Endothelial cell of umbilical vein (primary cell): ENCODE results near the gene ACR. TPM values are rescaled to one million over a fixed set of nuclear protein-coding genes. Genes with fewer than 3 reads are reported as not detected.
A peak's percentile ranks its signal among the peaks of the same experiment; 100 is the strongest.

Experiments
- BruUV-seq: library from RNA; stranded (reverse); fragments of 400-500 nt; replicated peaks from 2 replicates; lab custom pipeline; 2021; lab: Mats Ljungman, UMichigan
- CTCF ChIA-PET: fragments of 300-600, 350-600 bp; sonication (Branson Sonifier 250); formaldehyde crosslinking; loops from one replicate; lab custom pipeline; 2021; ENCODE audit warnings: antibody characterized with exemption, inconsistent platforms; lab: Charles Lee
- POLR2A ChIA-PET: fragments of 300-600, 350-600 bp; sonication (Branson Sonifier 250); formaldehyde crosslinking; loops from one replicate; lab custom pipeline; 2021; ENCODE audit warnings: antibody characterized with exemption, inconsistent platforms; lab: Charles Lee
- DNase-seq: peaks from one replicate; pipeline ENCODE4 v3.0.0-alpha.2; 2011; ENCODE audit warnings: low read depth, low spot score
- FAIRE-seq: peaks from 2 replicates; lab custom pipeline; 2011; peaks lifted over from hg19 to GRCh38; lab: Jason Lieb, UNC
- H2AFZ ChIP-seq: 2 replicates; pipeline ENCODE4 v1.6.0; 2012; ENCODE audit warnings: low read depth, low read length, control low read depth, inconsistent platforms
- H3K27ac ChIP-seq: 2 replicates; pipeline ENCODE4 v1.5.1; 2011; ENCODE audit warnings: low read depth, mild to moderate bottlenecking, control low read depth, low read length, moderate library complexity; ENCODE audit not compliant: insufficient read depth
- H3K27me3 ChIP-seq, 2 experiments: 2 replicates each; pipeline versions ENCODE4 v1.6.0 to v1.6.1; 2011; ENCODE audit warnings: low read length in 2 of 2, mixed read lengths in 1 of 2; ENCODE audit not compliant: control insufficient read depth in 2 of 2, insufficient read depth in 2 of 2
- H3K36me3 ChIP-seq, 2 experiments: 2 replicates in 1 of 2; 3 replicates in 1 of 2; pipeline ENCODE4 v1.5.1; 2011; ENCODE audit warnings: low read length in 2 of 2, mild to moderate bottlenecking in 1 of 2, moderate library complexity in 1 of 2; ENCODE audit not compliant: control insufficient read depth in 2 of 2, insufficient read depth in 2 of 2; ENCODE audit errors: extremely low read depth in 1 of 2
- H3K4me1 ChIP-seq: 3 replicates; pipeline ENCODE4 v1.5.1; 2011; ENCODE audit warnings: mild to moderate bottlenecking, low read length; ENCODE audit not compliant: control insufficient read depth, insufficient read depth; ENCODE audit errors: extremely low read depth
- H3K4me2 ChIP-seq: 2 replicates; pipeline ENCODE4 v1.6.1; 2011; ENCODE audit warnings: low read length, control low read depth, mixed read lengths; ENCODE audit not compliant: insufficient read depth
- H3K4me3 ChIP-seq, 3 experiments: fragments of 200-600 bp in 1 of 3; sonication (generic), shearing (Covaris generic) in 1 of 3; replicated peaks in 1 of 3; 2 replicates each; pipeline ENCODE4 v1.5.1; 2011 to 2016; ENCODE audit warnings: control low read depth in 3 of 3, low read length in 3 of 3, mild to moderate bottlenecking in 2 of 3, inconsistent platforms in 1 of 3, low read depth in 1 of 3, moderate library complexity in 1 of 3; ENCODE audit not compliant: insufficient read depth in 1 of 3
- H3K79me2 ChIP-seq: 2 replicates; pipeline ENCODE4 v1.6.0; 2012; ENCODE audit warnings: low read length, inconsistent platforms; ENCODE audit not compliant: control insufficient read depth, insufficient read depth
- H3K9ac ChIP-seq: replicated peaks from 2 replicates; pipeline ENCODE3; 2011; ENCODE audit warnings: low read length, control low read depth; ENCODE audit not compliant: insufficient read depth; ENCODE audit errors: extremely low read depth
- H3K9me1 ChIP-seq: replicated peaks from 3 replicates; pipeline ENCODE4 v1.6.0; 2011; ENCODE audit warnings: mild to moderate bottlenecking, low read length; ENCODE audit not compliant: control insufficient read depth, insufficient read depth; ENCODE audit errors: extremely low read depth
- H3K9me3 ChIP-seq: replicated peaks from 2 replicates; pipeline ENCODE4 v1.5.1; 2012; ENCODE audit warnings: low read length, inconsistent platforms; ENCODE audit not compliant: control insufficient read depth, insufficient read depth
- H4K20me1 ChIP-seq: replicated peaks from 2 replicates; pipeline ENCODE3; 2011; ENCODE audit warnings: mild to moderate bottlenecking, low read length; ENCODE audit not compliant: control insufficient read depth, insufficient read depth; ENCODE audit errors: extremely low read depth
- CTCF ChIP-seq, 2 donors: IDR thresholded peaks; 1 replicate in 1 of 2; 2 replicates in 1 of 2; pipeline ENCODE4 v1.5.1; 2011; ENCODE audit warnings: low read length in 2 of 2, mild to moderate bottlenecking in 2 of 2, moderate library complexity in 2 of 2, control low read depth in 1 of 2, inconsistent platforms in 1 of 2, low read depth in 1 of 2; ENCODE audit not compliant: insufficient read depth in 1 of 2; ENCODE audit errors: extremely low read depth in 1 of 2
- FOS ChIP-seq: IDR thresholded peaks from 2 replicates; pipeline ENCODE4 v1.6.1; 2011; ENCODE audit warnings: mild to moderate bottlenecking, low read length, moderate library complexity, borderline replicate concordance; ENCODE audit not compliant: insufficient read depth
- GATA2 ChIP-seq: IDR thresholded peaks from 2 replicates; pipeline ENCODE4 v1.7.0; 2011; ENCODE audit warnings: low read depth, mild to moderate bottlenecking, moderate library complexity, mixed read lengths, low read length; ENCODE audit not compliant: insufficient read length, insufficient read depth
- MAX ChIP-seq: IDR thresholded peaks from 2 replicates; pipeline ENCODE4 v1.6.1; 2011; ENCODE audit not compliant: insufficient read depth, insufficient read length
- MYC ChIP-seq: IDR thresholded peaks from one replicate; pipeline ENCODE4 v1.6.1; 2011; ENCODE audit warnings: mild to moderate bottlenecking, low read depth, low read length
- POLR2A ChIP-seq: IDR thresholded peaks from 2 replicates; pipeline ENCODE4 v1.6.1; 2012; ENCODE audit warnings: low read depth, mild to moderate bottlenecking, control low read depth, low read length
- dilution Hi-C: fragments of 300-500 bp; cut with MboI; formaldehyde crosslinking; loops from one replicate; pipeline ENCODE4 v1.15.0; 2019; ENCODE audit warnings: low sequenced_read_pairs; ENCODE audit not compliant: extremely low pct_ligation_motif_present
- intact Hi-C: fragments of 100-400 bp; cut with micrococcal nuclease; formaldehyde crosslinking; loops from one replicate; pipeline ENCODE4 v1.10.0; 2022
- polyA plus RNA-seq, 4 experiments: library from polyadenylated mRNA; depleted of rRNA in 3 of 4; stranded (reverse) in 3 of 4; unstranded in 1 of 4; fragments of >200 nt; gene quantifications; 2 replicates each; pipeline versions ENCODE4 v1.2.1 to v1.2.3, GENCODE V29; 2011 to 2012; ENCODE audit warnings: missing spikeins in 1 of 4
- total RNA-seq: library from RNA; stranded (reverse); gene quantifications from 2 replicates; pipeline ENCODE4 v1.2.3, GENCODE V29; 2021

The ACR gene
- total and polyA plus RNA-seq, 2 donors (not counting 3 experiments of a cell fraction or from before 2014, with no cell fraction given): 0.91 to 4.1 TPM

- no peak overlapping the region for H3K4me3 ChIP-seq
- no TSS peak for BruUV-seq
- H3K36me3 ChIP-seq: peaks cover 33 to 78% of the 10 kb centered on the region in 2 experiments
- no peaks in the 10 kb centered on the region for H4K20me1 ChIP-seq
- FAIRE-seq: no peak
- peaks cover 41% of the 10 kb centered on the region for H3K79me2 ChIP-seq
- no peaks in the 10 kb centered on the region for H3K9me3 ChIP-seq
- dilution Hi-C loops: no loop called here
- H3K4me1 ChIP-seq: no peaks in the 10 kb centered on the region
- no peaks in the 10 kb centered on the region for H3K27me3 ChIP-seq
- DNase-seq: no peak
- intact Hi-C loops: no loop called here
- no peak overlapping the region for H3K9ac ChIP-seq
- POLR2A ChIA-PET: no interaction called here
- no peak overlapping the region for H3K27ac ChIP-seq
- TF ChIP-seq FOS: no peak
- TF ChIP-seq CTCF (IDR thresholded peaks at IDR 0.05; ENCODE audit: extremely low read depth in 1 of 2, insufficient read depth in 1 of 2, low read depth in 1 of 2, low read length in 2 of 2): no peak
- TF ChIP-seq GATA2: no peak
- peak; percentile 20 for TF ChIP-seq POLR2A
- no peak for TF ChIP-seq MYC
- no peak for TF ChIP-seq MAX
- H2AFZ ChIP-seq: no peak overlapping the region
- H3K9me1 ChIP-seq: no peaks in the 10 kb centered on the region
- CTCF ChIA-PET: interaction anchor here (0.9 to 1.6 kb wide), 2 partner anchors 16 to 86 kb away, joined by 4 to 6 read pairs; no protein-coding TSS in a partner anchor
- H3K4me2 ChIP-seq: no peak overlapping the region
These were observed 31.4 kb upstream of the ACR start for GRCh38 chr22:50706481-50707125.
